GM12878 (cell line): ENCODE measurements around the gene AAMP. TPM values are rescaled to one million over a fixed set of nuclear protein-coding genes. Genes with fewer than 3 reads are reported as not detected.

Experiments used
- ASH2L ChIP-seq: fragments of 300-600, 200-600 bp; sonication (generic); IDR thresholded peaks from 2 replicates; pipeline ENCODE4 v1.6.1; 2017; ENCODE audit warnings: low read depth, mild to moderate bottlenecking, borderline replicate concordance
- ATF7 ChIP-seq: fragments of 450-650 bp; IDR thresholded peaks from 2 replicates; pipeline ENCODE4 v1.6.1; 2016; ENCODE audit warnings: low read depth, mild to moderate bottlenecking
- BACH1 ChIP-seq: fragments of 450-650 bp; IDR thresholded peaks from 2 replicates; pipeline ENCODE4 v1.6.1; 2017; ENCODE audit warnings: mild to moderate bottlenecking, borderline replicate concordance
- CBFB ChIP-seq: IDR thresholded peaks from 2 replicates; pipeline ENCODE4 v1.6.1; 2016; ENCODE audit warnings: antibody characterized with exemption, low read depth
- CHD1 ChIP-seq: IDR thresholded peaks from 2 replicates; pipeline ENCODE4 v1.6.1; 2012; ENCODE audit warnings: low read depth, low read length, improper control_type of control experiment
- CREM ChIP-seq: IDR thresholded peaks from 2 replicates; pipeline ENCODE4 v1.6.1; 2014; ENCODE audit warnings: antibody characterized with exemption, low read depth
- CUX1 ChIP-seq: IDR thresholded peaks from 2 replicates; pipeline ENCODE4 v1.6.1; 2012; ENCODE audit warnings: improper control_type of control experiment, low read depth, low read length; ENCODE audit not compliant: insufficient replicate concordance
- FOXM1 ChIP-seq: IDR thresholded peaks from 2 replicates; pipeline ENCODE4 v1.6.1; 2012; ENCODE audit warnings: low read depth, mild to moderate bottlenecking, inconsistent platforms, low read length, moderate library complexity
- GATAD2B ChIP-seq: fragments of 450-650 bp; conservative IDR thresholded peaks from 2 replicates; pipeline ENCODE4 v1.6.1; 2017; ENCODE audit warnings: low read depth, mild to moderate bottlenecking, moderate library complexity
- IKZF1 ChIP-seq: fragments of 450-650 bp; conservative IDR thresholded peaks from 2 replicates; pipeline ENCODE4 v1.6.1; 2017; ENCODE audit warnings: antibody characterized with exemption, mild to moderate bottlenecking
- IKZF2 ChIP-seq, 2 experiments: fragments of 450-650 bp; IDR thresholded peaks; 2 replicates each; pipeline ENCODE4 v1.6.1; 2017; ENCODE audit warnings: mild to moderate bottlenecking in 2 of 2, moderate library complexity in 2 of 2
- IRF3 ChIP-seq: fragments of 450-650 bp; IDR thresholded peaks from 2 replicates; pipeline ENCODE4 v1.6.1; 2014; ENCODE audit warnings: mild to moderate bottlenecking
- NBN ChIP-seq: fragments of 450-650 bp; IDR thresholded peaks from 2 replicates; pipeline ENCODE4 v1.6.1; 2016
- NR2F1 ChIP-seq: fragments of 450-650 bp; conservative IDR thresholded peaks from 2 replicates; pipeline ENCODE4 v1.6.1; 2017; ENCODE audit warnings: mild to moderate bottlenecking
- PML ChIP-seq: IDR thresholded peaks from 2 replicates; pipeline ENCODE4 v1.6.1; 2012; ENCODE audit warnings: low read length, inconsistent platforms
- RB1 ChIP-seq: fragments of 450-650 bp; formaldehyde crosslinking; IDR thresholded peaks from 2 replicates; pipeline ENCODE4 v1.6.1; 2017; ENCODE audit warnings: mild to moderate bottlenecking, borderline replicate concordance
- RBBP5 ChIP-seq: fragments of 200-600 bp; sonication (generic); conservative IDR thresholded peaks from 2 replicates; pipeline ENCODE4 v1.6.1; 2016
- RELB ChIP-seq: fragments of 450-650 bp; IDR thresholded peaks from 2 replicates; pipeline ENCODE4 v1.6.1; 2017; ENCODE audit warnings: low read depth, mild to moderate bottlenecking, moderate library complexity
- SUPT20H ChIP-seq: IDR thresholded peaks from 2 replicates; pipeline ENCODE4 v1.6.1; 2011; ENCODE audit warnings: low read depth, mild to moderate bottlenecking, low read length, moderate library complexity, borderline replicate concordance; ENCODE audit not compliant: control insufficient read depth
- TAF1 ChIP-seq: IDR thresholded peaks from 2 replicates; pipeline ENCODE4 v1.6.1; 2011; ENCODE audit warnings: mild to moderate bottlenecking, low read depth, low read length, borderline replicate concordance
- YY1 ChIP-seq: IDR thresholded peaks from 2 replicates; pipeline ENCODE4 v1.6.1; 2011; ENCODE audit warnings: low read depth, mild to moderate bottlenecking, low read length
- ZNF217 ChIP-seq: fragments of 450-650 bp; IDR thresholded peaks from 2 replicates; pipeline ENCODE4 v1.6.1; 2017; ENCODE audit warnings: antibody characterized with exemption, mild to moderate bottlenecking
- ZNF24 ChIP-seq: fragments of 450-650 bp; IDR thresholded peaks from 2 replicates; pipeline ENCODE4 v1.6.1; 2017; ENCODE audit warnings: antibody characterized with exemption, mild to moderate bottlenecking
- ZNF622 ChIP-seq: fragments of 450-650 bp; IDR thresholded peaks from 2 replicates; pipeline ENCODE4 v1.6.1; 2017; ENCODE audit warnings: mild to moderate bottlenecking, inconsistent platforms
- polyA plus RNA-seq, 11 experiments: library from polyadenylated mRNA; depleted of rRNA in 4 of 11; unstranded in 6 of 11; stranded (reverse) in 5 of 11; fragments of >200 nt; fragmentation: Nextera tagmentation in 4 of 11; fragmentation: Illumina TruSeq in 1 of 11; extraction: Ambion mirVana in 4 of 11; extraction: Trizol in 1 of 11; gene quantifications; 1 replicate in 1 of 11; 2 replicates in 10 of 11; pipeline versions ENCODE4 v1.2.1 to v1.2.3, GENCODE V29; 2011 to 2016; ENCODE audit warnings: inconsistent platforms in 2 of 11, missing spikeins in 2 of 11, low read depth in 1 of 11
- total RNA-seq, 4 experiments: library from RNA; depleted of rRNA in 3 of 4; stranded (reverse); fragments of >200 nt in 3 of 4; fragmentation: Illumina TruSeq in 1 of 4; extraction: Trizol in 1 of 4; gene quantifications; 2 replicates each; pipeline versions ENCODE4 v1.2.1 to v1.2.3, GENCODE V29; 2013 to 2021

AAMP gene
- total and polyA plus RNA-seq, 10 of the 15 experiments (the other 5 are each of a cell fraction or from before 2014, with no cell fraction given) = 4.4 to 140 (median 81.9) TPM

GRCh38 chr2:218217360-218218267, 52.3 kb downstream of the AAMP start (continued):
- TF ChIP-seq RELB = peak; percentile 46; the same call in 1 of the 2 replicates
- peak; percentile 77 for TF ChIP-seq TAF1
- no peak for TF ChIP-seq SUPT20H
- TF ChIP-seq RB1 = peak; percentile 34; the same call in 1 of the 2 replicates
- TF ChIP-seq ATF7 = 0 out of 2 replicates have a peak, but pooled peaks have one; percentile 11
- no peak for TF ChIP-seq CUX1
- TF ChIP-seq NBN = peak; percentile 38; the same call in 1 of the 2 replicates
- no peak for TF ChIP-seq FOXM1
- TF ChIP-seq RBBP5 = no peak
- TF ChIP-seq GATAD2B = peak; percentile 64
- TF ChIP-seq CBFB = peak; percentile 58; the same call in 1 of the 2 replicates
- peak; percentile 35 to 53; a peak in 2 of 4 replicates for TF ChIP-seq IKZF2 (IDR thresholded peaks at IDR 0.05)
- peak; percentile 85 for TF ChIP-seq IKZF1
- TF ChIP-seq NR2F1 = peak; percentile 73
- peak; percentile 62; the same call in 1 of the 2 replicates for TF ChIP-seq PML
- peak; percentile 38 for TF ChIP-seq YY1
- peak; percentile 16; the same call in 1 of the 2 replicates for TF ChIP-seq CREM
- TF ChIP-seq CHD1 = 0 out of 2 replicates have a peak, but pooled peaks have one; percentile 13
- TF ChIP-seq IRF3 = no peak
- peak; percentile 59; the same call in 1 of the 2 replicates for TF ChIP-seq BACH1
- TF ChIP-seq ZNF622 = no peak
- TF ChIP-seq ZNF24 = no peak
- no peak for TF ChIP-seq ZNF217
- no peak for TF ChIP-seq ASH2L
